ENCODE data around the gene BRMS1.

BRMS1 gene

GRCh38 chr11:66367561-66368312 is 22.8 kb upstream of the BRMS1 start:
- DNase-seq, result no peak
- ChIA-PET CTCF (interaction anchor here (0.6 to 2.3 kb wide), 5 partner anchors 10 to 33 kb away, joined by 3 to 9 read pairs (median 3); no protein-coding TSS in a partner anchor), POLR2A (no interaction called here)
- H3K4me3 ChIP-seq (ENCODE audit: control insufficient read depth in 1 of 7, extremely low read depth in 1 of 7, insufficient read depth in 4 of 7, low read depth in 2 of 7, low read length in 6 of 7), result no peak overlapping the region
- peaks cover 4 to 64% (median 22%) of the 10 kb centered on the region in 4 experiments for H3K36me3 ChIP-seq (ENCODE audit: control insufficient read depth in 4 of 4, insufficient read depth in 4 of 4, low read length in 3 of 4)
- peaks cover 0 to 25% (median 14%) of the 10 kb centered on the region in 4 experiments for H3K4me1 ChIP-seq (ENCODE audit: control extremely low read depth in 1 of 4, control insufficient read depth in 4 of 4, insufficient read depth in 4 of 4, low read length in 3 of 4)
- no peaks in the 10 kb centered on the region for H3K27me3 ChIP-seq (replicated peaks in 2 of 5; ENCODE audit: control insufficient read depth in 4 of 5, insufficient read depth in 5 of 5, low read length in 4 of 5)
- H3K9me3 ChIP-seq (ENCODE audit: control extremely low read depth in 1 of 5, control insufficient read depth in 4 of 5, insufficient read depth in 2 of 5, low read depth in 1 of 5, low read length in 4 of 5), result no peaks in the 10 kb centered on the region
- H3K27ac ChIP-seq (ENCODE audit: insufficient read depth in 1 of 2, low read depth in 1 of 2, low read length in 2 of 2, poor library complexity in 1 of 2, severe bottlenecking in 2 of 2), result no peak overlapping the region
- 97% methylated on average over 15 of the region's 15 CpGs for WGBS (ENCODE audit: insufficient coverage)

GRCh38 chr11:66366844-66367477 is 22.1 kb upstream of the BRMS1 start:
- WGBS (ENCODE audit: insufficient coverage), result 100% methylated on average over 7 of the region's 8 CpGs
- no peak for DNase-seq
- CTCF ChIA-PET, result interaction anchor here (0.6 to 2.3 kb wide), 5 partner anchors 11 to 34 kb away, joined by 3 to 9 read pairs (median 3); no protein-coding TSS in a partner anchor
- H3K4me3 ChIP-seq (ENCODE audit: control insufficient read depth in 1 of 7, extremely low read depth in 1 of 7, insufficient read depth in 4 of 7, low read depth in 2 of 7, low read length in 6 of 7), result no peak overlapping the region
- no peaks in the 10 kb centered on the region for H3K27me3 ChIP-seq (replicated peaks in 2 of 5; ENCODE audit: control insufficient read depth in 4 of 5, insufficient read depth in 5 of 5, low read length in 4 of 5)
- H3K9me3 ChIP-seq (ENCODE audit: control extremely low read depth in 1 of 5, control insufficient read depth in 4 of 5, insufficient read depth in 2 of 5, low read depth in 1 of 5, low read length in 4 of 5), result no peaks in the 10 kb centered on the region
- peaks cover 4 to 72% (median 24%) of the 10 kb centered on the region in 4 experiments for H3K36me3 ChIP-seq (ENCODE audit: control insufficient read depth in 4 of 4, insufficient read depth in 4 of 4, low read length in 3 of 4)
- POLR2A ChIA-PET, result no interaction called here
- H3K27ac ChIP-seq (ENCODE audit: insufficient read depth in 1 of 2, low read depth in 1 of 2, low read length in 2 of 2, poor library complexity in 1 of 2, severe bottlenecking in 2 of 2), result no peak overlapping the region
- peaks cover 0 to 17% (median 8%) of the 10 kb centered on the region in 4 experiments for H3K4me1 ChIP-seq (ENCODE audit: control extremely low read depth in 1 of 4, control insufficient read depth in 4 of 4, insufficient read depth in 4 of 4, low read length in 3 of 4)

- CTCF ChIA-PET, result interaction anchor here (1.0 to 3.1 kb wide), 5 partner anchors 11 to 100 kb away, joined by 3 to 18 read pairs (median 7); no protein-coding TSS in a partner anchor
- POLR2A ChIA-PET, result no interaction called here
- 92% methylated on average over 10 of the region's 14 CpGs for WGBS (ENCODE audit: insufficient coverage)
Measured at GRCh38 chr11:66365711-66366619, 21.1 kb upstream of the BRMS1 start.

GRCh38 chr11:66365166-66365565 is 20.3 kb upstream of the BRMS1 start:
- Histone ChIP-seq H3K9me3 (ENCODE audit: control extremely low read depth in 1 of 5, control insufficient read depth in 4 of 5, insufficient read depth in 2 of 5, low read depth in 1 of 5, low read length in 4 of 5) (no peaks in the 10 kb centered on the region), H3K36me3 (ENCODE audit: control insufficient read depth in 4 of 4, insufficient read depth in 4 of 4, low read length in 3 of 4) (peaks cover 4 to 76% (median 27%) of the 10 kb centered on the region in 4 experiments), H3K4me3 (ENCODE audit: control insufficient read depth in 1 of 7, extremely low read depth in 1 of 7, insufficient read depth in 4 of 7, low read depth in 2 of 7, low read length in 6 of 7) (no peak overlapping the region), H3K4me1 (ENCODE audit: control extremely low read depth in 1 of 4, control insufficient read depth in 4 of 4, insufficient read depth in 4 of 4, low read length in 3 of 4) (peaks cover 0 to 7% (median under 1%) of the 10 kb centered on the region in 4 experiments), H3K27ac (ENCODE audit: insufficient read depth in 1 of 2, low read depth in 1 of 2, low read length in 2 of 2, poor library complexity in 1 of 2, severe bottlenecking in 2 of 2) (no peak overlapping the region), H3K27me3 (replicated peaks in 2 of 5; ENCODE audit: control insufficient read depth in 4 of 5, insufficient read depth in 5 of 5, low read length in 4 of 5) (no peaks in the 10 kb centered on the region)
- ChIA-PET POLR2A (no interaction called here), CTCF (interaction anchor here (1.0 to 3.1 kb wide), 4 partner anchors 10 to 24 kb away, joined by 3 to 18 read pairs (median 8); no protein-coding TSS in a partner anchor)
- DNase-seq, result no peak
- WGBS (ENCODE audit: insufficient coverage), result 93% methylated on average over 6 of the region's 6 CpGs

More at GRCh38 chr11:66365711-66366619, 21.1 kb upstream of the BRMS1 start:
- Histone ChIP-seq H3K27me3 (replicated peaks in 2 of 5; ENCODE audit: control insufficient read depth in 4 of 5, insufficient read depth in 5 of 5, low read length in 4 of 5) (no peaks in the 10 kb centered on the region), H3K27ac (ENCODE audit: insufficient read depth in 1 of 2, low read depth in 1 of 2, low read length in 2 of 2, poor library complexity in 1 of 2, severe bottlenecking in 2 of 2) (no peak overlapping the region), H3K36me3 (ENCODE audit: control insufficient read depth in 4 of 4, insufficient read depth in 4 of 4, low read length in 3 of 4) (peaks cover 4 to 77% (median 27%) of the 10 kb centered on the region in 4 experiments), H3K9me3 (ENCODE audit: control extremely low read depth in 1 of 5, control insufficient read depth in 4 of 5, insufficient read depth in 2 of 5, low read depth in 1 of 5, low read length in 4 of 5) (no peaks in the 10 kb centered on the region), H3K4me1 (ENCODE audit: control extremely low read depth in 1 of 4, control insufficient read depth in 4 of 4, insufficient read depth in 4 of 4, low read length in 3 of 4) (peaks cover 0 to 15% (median 5%) of the 10 kb centered on the region in 4 experiments), H3K4me3 (ENCODE audit: control insufficient read depth in 1 of 7, extremely low read depth in 1 of 7, insufficient read depth in 4 of 7, low read depth in 2 of 7, low read length in 6 of 7) (no peak overlapping the region)
- DNase-seq, result no peak

- peaks cover 4 to 65% (median 26%) of the 10 kb centered on the region in 4 experiments for H3K36me3 ChIP-seq (ENCODE audit: control insufficient read depth in 4 of 4, insufficient read depth in 4 of 4, low read length in 3 of 4)
- WGBS (ENCODE audit: insufficient coverage), result 77% methylated on average over 5 of the region's 15 CpGs
- no peaks in the 10 kb centered on the region for H3K9me3 ChIP-seq (ENCODE audit: control extremely low read depth in 1 of 5, control insufficient read depth in 4 of 5, insufficient read depth in 2 of 5, low read depth in 1 of 5, low read length in 4 of 5)
- H3K4me1 ChIP-seq (ENCODE audit: control extremely low read depth in 1 of 4, control insufficient read depth in 4 of 4, insufficient read depth in 4 of 4, low read length in 3 of 4), result no peaks in the 10 kb centered on the region
- CTCF ChIA-PET, result interaction anchor here (0.8 to 3.2 kb wide), 10 partner anchors 8 to 474 kb away, joined by 3 to 18 read pairs (median 4); partner anchors contain the start of gene SLC29A2
- DNase-seq, result peak in 2 of 3 donors; percentile 55 to 64
- POLR2A ChIA-PET, result no interaction called here
- no peaks in the 10 kb centered on the region for H3K27me3 ChIP-seq (replicated peaks in 2 of 5; ENCODE audit: control insufficient read depth in 4 of 5, insufficient read depth in 5 of 5, low read length in 4 of 5)
- H3K27ac ChIP-seq (ENCODE audit: insufficient read depth in 1 of 2, low read depth in 1 of 2, low read length in 2 of 2, poor library complexity in 1 of 2, severe bottlenecking in 2 of 2), result no peak overlapping the region
- no peak overlapping the region for H3K4me3 ChIP-seq (ENCODE audit: control insufficient read depth in 1 of 7, extremely low read depth in 1 of 7, insufficient read depth in 4 of 7, low read depth in 2 of 7, low read length in 6 of 7)
Measured at GRCh38 chr11:66363805-66364535, 19.1 kb upstream of the BRMS1 start.

GRCh38 chr11:66363187-66363601 is 18.3 kb upstream of the BRMS1 start:
- CTCF ChIA-PET, result interaction anchor here (0.8 to 3.2 kb wide), 11 partner anchors 8 to 475 kb away, joined by 3 to 18 read pairs (median 4); partner anchors contain the start of gene SLC29A2
- H3K27me3 ChIP-seq (replicated peaks in 2 of 5; ENCODE audit: control insufficient read depth in 4 of 5, insufficient read depth in 5 of 5, low read length in 4 of 5), result no peaks in the 10 kb centered on the region
- H3K4me1 ChIP-seq (ENCODE audit: control extremely low read depth in 1 of 4, control insufficient read depth in 4 of 4, insufficient read depth in 4 of 4, low read length in 3 of 4), result no peaks in the 10 kb centered on the region
- POLR2A ChIA-PET, result interaction anchor here (0.5 kb wide), 1 partner anchor 27 kb away, joined by 3 read pairs; no protein-coding TSS in a partner anchor
- DNase-seq, result no peak
- no peak overlapping the region for H3K27ac ChIP-seq (ENCODE audit: insufficient read depth in 1 of 2, low read depth in 1 of 2, low read length in 2 of 2, poor library complexity in 1 of 2, severe bottlenecking in 2 of 2)
- WGBS (ENCODE audit: insufficient coverage), result 100% methylated on average over 13 of the region's 14 CpGs
- no peaks in the 10 kb centered on the region for H3K9me3 ChIP-seq (ENCODE audit: control extremely low read depth in 1 of 5, control insufficient read depth in 4 of 5, insufficient read depth in 2 of 5, low read depth in 1 of 5, low read length in 4 of 5)
- no peak overlapping the region for H3K4me3 ChIP-seq (ENCODE audit: control insufficient read depth in 1 of 7, extremely low read depth in 1 of 7, insufficient read depth in 4 of 7, low read depth in 2 of 7, low read length in 6 of 7)
- peaks cover 4 to 57% (median 22%) of the 10 kb centered on the region in 4 experiments for H3K36me3 ChIP-seq (ENCODE audit: control insufficient read depth in 4 of 4, insufficient read depth in 4 of 4, low read length in 3 of 4)
